ENCODE measurements around the gene USP48. TPM values are rescaled to one million over a fixed set of nuclear protein-coding genes. Genes with fewer than 3 reads are reported as not detected.

Gene USP48
- total RNA-seq, 1 experiment from 2014 or later, result 84.8 TPM

DNA sequence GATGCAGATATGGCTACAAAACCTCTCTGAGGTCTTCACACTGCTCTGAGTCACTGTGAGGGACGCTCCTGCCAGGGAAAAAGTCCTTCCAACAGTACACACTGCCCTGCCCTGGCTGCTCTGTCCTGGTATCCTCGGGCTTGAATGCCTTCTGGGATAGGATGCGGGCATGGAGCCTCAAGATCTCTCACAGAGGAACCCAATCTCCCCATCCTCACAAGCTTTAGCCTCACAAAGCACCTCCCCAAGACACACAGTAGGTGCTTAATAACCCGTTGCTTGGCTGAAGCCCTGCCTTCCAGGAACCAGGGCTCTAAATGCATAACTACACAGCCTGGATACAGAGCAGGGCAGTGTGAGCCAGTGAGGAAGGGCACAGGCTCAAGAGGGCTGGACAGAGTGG is 123.0 kb downstream of the USP48 start:
- no peak overlapping the region for H2AFZ ChIP-seq (ENCODE audit: low read length)
- no peak for DNase-seq
- no peak overlapping the region for H3K4ac ChIP-seq (ENCODE audit: low read depth, low read length)
- no peaks in the 10 kb centered on the region; the same call in 1 of the 2 replicates for H3K27me3 ChIP-seq (ENCODE audit: insufficient read depth, low read length)
- no CpG with 5 or more reads among the region's 4 CpGs for WGBS (ENCODE audit: extremely low coverage, insufficient read length, low lambda C conversion rate)
- H2BK12ac ChIP-seq (ENCODE audit: insufficient read length, low read depth, low read length), result no peak overlapping the region
- no peak overlapping the region for H3K27ac Mint-ChIP-seq
- no peak overlapping the region for H2AK5ac ChIP-seq (ENCODE audit: insufficient read length, low read length)
- H3K9ac ChIP-seq (ENCODE audit: extremely low read depth, insufficient read length, low read length), result no peak overlapping the region
- no peak overlapping the region for H4K5ac ChIP-seq (ENCODE audit: insufficient read length, low read depth, low read length)
- H3K36me3 Mint-ChIP-seq (ENCODE audit: insufficient read depth in 1 of 3, low read depth in 3 of 3), result no peaks in the 10 kb centered on the region
- H3K4me1 Mint-ChIP-seq, result peaks cover 8 to 19% of the 10 kb centered on the region in 2 experiments
- no peak overlapping the region for H3K23ac ChIP-seq (ENCODE audit: insufficient read length, low read depth, low read length)
- no peak overlapping the region for H3T11ph ChIP-seq (ENCODE audit: low read length)
- TF ChIP-seq CTCF (conservative IDR thresholded peaks at IDR 0.05), result no peak
- no peak overlapping the region for H4K91ac ChIP-seq (ENCODE audit: insufficient read length, low read depth, low read length)
- no peak overlapping the region for H3K27ac ChIP-seq (ENCODE audit: insufficient read length, low read depth, low read length)
- no peak overlapping the region for H2BK15ac ChIP-seq (ENCODE audit: low read depth, low read length)
- no peaks in the 10 kb centered on the region for H3K23me2 ChIP-seq (ENCODE audit: insufficient read length, low read depth, low read length, poor library complexity, severe bottlenecking)
- H3K79me1 ChIP-seq (ENCODE audit: insufficient read depth, low read depth, low read length, poor library complexity, severe bottlenecking), result no peaks in the 10 kb centered on the region
- no peak overlapping the region for H3K18ac ChIP-seq (ENCODE audit: insufficient read length, low read depth, low read length)
- H3K4me3 Mint-ChIP-seq, result peak overlapping the region; percentile 72 to 78
- H3K27me3 Mint-ChIP-seq (ENCODE audit: low read depth), result peaks cover 27% of the 10 kb centered on the region
- no peaks in the 10 kb centered on the region for H4K20me1 ChIP-seq (ENCODE audit: control insufficient read depth, insufficient read depth, insufficient read length)
- H3K9me3 ChIP-seq (ENCODE audit: control insufficient read depth, low read depth, low read length), result no peaks in the 10 kb centered on the region
- H3K14ac ChIP-seq (ENCODE audit: insufficient read depth, low read length), result no peak overlapping the region
- H3K4me1 ChIP-seq (ENCODE audit: insufficient read depth, low read length), result no peaks in the 10 kb centered on the region; the same call in 1 of the 2 replicates
- H3K56ac ChIP-seq (ENCODE audit: insufficient read length, low read depth, low read length), result no peak overlapping the region
- H2BK20ac ChIP-seq (ENCODE audit: low read depth, low read length, poor library complexity, severe bottlenecking), result no peak overlapping the region
- H2BK5ac ChIP-seq (ENCODE audit: insufficient read length, low read length), result no peak overlapping the region
- H3K9me3 Mint-ChIP-seq, result no peaks in the 10 kb centered on the region
- H2BK120ac ChIP-seq (ENCODE audit: low read depth, low read length, poor library complexity, severe bottlenecking), result no peak overlapping the region
- no peaks in the 10 kb centered on the region for H3K79me2 ChIP-seq (ENCODE audit: insufficient read depth, low read length)
- peak overlapping the region; percentile 52 for H3K4me2 ChIP-seq (ENCODE audit: insufficient read depth, insufficient read length, low read length)
- no peak overlapping the region for H4K8ac ChIP-seq (replicated peaks; ENCODE audit: insufficient read length, low read depth, low read length)
